ENCODE results near the gene ZBTB48.
A peak's percentile ranks its signal among the peaks of the same experiment; 100 is the strongest.

Gene ZBTB48

GRCh38 chr1:6581561-6582305 is 1.9 kb downstream of the ZBTB48 start:
- peak overlapping the region; percentile 15 for H3K27ac Mint-ChIP-seq

GRCh38 chr1:6582370-6582769 is 2.6 kb downstream of the ZBTB48 start:
- Mint-ChIP-seq H3K36me3 (ENCODE audit: low read depth) (peaks cover 3% of the 10 kb centered on the region), H3K27me3 (ENCODE audit: low read depth) (no peaks in the 10 kb centered on the region), H3K9me3 (no peaks in the 10 kb centered on the region), H3K4me1 (ENCODE audit: low read depth) (peaks cover 26% of the 10 kb centered on the region), H3K4me3 (peak overlapping the region; percentile 31), H3K27ac (no peak overlapping the region)

More at GRCh38 chr1:6581561-6582305, 1.9 kb downstream of the ZBTB48 start:
- H3K36me3 Mint-ChIP-seq (ENCODE audit: low read depth), result peaks cover 3% of the 10 kb centered on the region
- H3K4me3 Mint-ChIP-seq, result peak overlapping the region; percentile 26
- H3K27me3 Mint-ChIP-seq (ENCODE audit: low read depth), result no peaks in the 10 kb centered on the region
- H3K4me1 Mint-ChIP-seq (ENCODE audit: low read depth), result peaks cover 26% of the 10 kb centered on the region
- no peaks in the 10 kb centered on the region for H3K9me3 Mint-ChIP-seq

- peaks cover 3% of the 10 kb centered on the region for H3K36me3 Mint-ChIP-seq (ENCODE audit: low read depth)
- H3K9me3 Mint-ChIP-seq, result no peaks in the 10 kb centered on the region
- no peak overlapping the region for H3K27ac Mint-ChIP-seq
- peaks cover 23% of the 10 kb centered on the region for H3K4me1 Mint-ChIP-seq (ENCODE audit: low read depth)
- no peak overlapping the region for H3K4me3 Mint-ChIP-seq
- no peaks in the 10 kb centered on the region for H3K27me3 Mint-ChIP-seq (ENCODE audit: low read depth)
Observed at GRCh38 chr1:6584126-6585080, 4.6 kb downstream of the ZBTB48 start.

GRCh38 chr1:6585081-6585722 is 5.4 kb downstream of the ZBTB48 start:
- Mint-ChIP-seq H3K27me3 (ENCODE audit: low read depth) (no peaks in the 10 kb centered on the region), H3K9me3 (no peaks in the 10 kb centered on the region), H3K4me3 (no peak overlapping the region), H3K4me1 (ENCODE audit: low read depth) (peaks cover 20% of the 10 kb centered on the region), H3K27ac (no peak overlapping the region), H3K36me3 (ENCODE audit: low read depth) (peaks cover 3% of the 10 kb centered on the region)

DNA sequence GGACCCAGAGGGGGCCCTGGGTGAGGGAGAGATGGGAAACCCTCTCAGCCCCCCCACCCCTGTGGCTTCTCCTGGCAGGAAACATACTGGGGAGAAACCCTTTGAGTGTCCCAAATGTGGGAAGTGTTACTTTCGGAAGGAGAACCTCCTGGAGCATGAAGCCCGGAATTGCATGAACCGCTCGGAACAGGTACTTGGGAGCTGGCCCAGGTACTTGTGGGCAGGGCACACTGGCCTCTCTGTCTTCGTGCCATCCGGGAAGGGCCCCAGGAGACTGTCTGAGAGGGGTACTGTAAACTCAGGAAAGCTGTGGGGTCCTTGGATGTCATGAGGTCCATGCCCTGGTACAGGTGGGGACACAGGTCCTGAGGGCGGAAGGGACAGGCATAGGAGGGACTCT is 6.0 kb downstream of the ZBTB48 start:
- Mint-ChIP-seq H3K27ac (no peak overlapping the region), H3K4me3 (no peak overlapping the region), H3K9me3 (no peaks in the 10 kb centered on the region), H3K4me1 (ENCODE audit: low read depth) (peaks cover 15% of the 10 kb centered on the region), H3K36me3 (ENCODE audit: low read depth) (peaks cover under 1% of the 10 kb centered on the region), H3K27me3 (ENCODE audit: low read depth) (no peaks in the 10 kb centered on the region)

GRCh38 chr1:6586404-6586816 is 6.6 kb downstream of the ZBTB48 start:
- no peaks in the 10 kb centered on the region for H3K9me3 Mint-ChIP-seq
- no peak overlapping the region for H3K4me3 Mint-ChIP-seq
- no peaks in the 10 kb centered on the region for H3K27me3 Mint-ChIP-seq (ENCODE audit: low read depth)
- H3K36me3 Mint-ChIP-seq (ENCODE audit: low read depth), result no peaks in the 10 kb centered on the region
- no peak overlapping the region for H3K27ac Mint-ChIP-seq
- H3K4me1 Mint-ChIP-seq (ENCODE audit: low read depth), result peaks cover 12% of the 10 kb centered on the region

DNA sequence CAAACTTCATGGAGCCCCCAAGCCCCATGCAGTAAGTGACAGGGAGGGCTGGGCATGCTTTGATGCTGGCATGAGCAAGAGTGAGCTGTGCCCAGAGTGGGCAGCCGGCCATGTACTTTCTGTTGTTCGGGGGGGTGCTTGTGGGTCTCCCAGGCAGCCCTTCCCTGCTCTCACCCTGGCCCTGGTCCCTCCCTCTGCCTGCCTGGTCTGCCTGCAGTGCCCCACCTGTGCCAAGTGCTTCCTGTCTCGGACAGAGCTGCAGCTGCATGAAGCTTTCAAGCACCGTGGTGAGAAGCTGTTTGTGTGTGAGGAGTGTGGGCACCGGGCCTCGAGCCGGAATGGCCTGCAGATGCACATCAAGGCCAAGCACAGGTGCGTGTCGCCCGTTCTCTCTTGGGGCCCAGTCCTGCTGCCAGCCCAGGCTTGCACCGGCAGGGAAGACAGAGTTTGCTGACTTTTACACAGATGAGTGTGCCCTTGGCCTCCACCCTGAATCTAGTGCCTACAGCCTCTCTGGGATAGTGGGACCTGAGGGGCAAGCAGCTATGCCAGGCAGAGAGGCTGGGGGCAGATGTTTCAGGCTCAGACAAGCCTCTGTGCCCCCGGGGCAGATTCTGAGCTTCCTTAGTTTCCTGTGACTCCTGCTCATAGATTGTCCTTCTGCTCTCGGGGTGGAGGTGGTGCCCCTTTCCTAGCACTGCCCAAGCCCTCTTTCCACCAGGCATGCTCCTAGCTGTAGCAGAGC is 7.6 kb downstream of the ZBTB48 start:
- Mint-ChIP-seq H3K27me3 (ENCODE audit: low read depth) (no peaks in the 10 kb centered on the region), H3K4me1 (ENCODE audit: low read depth) (peaks cover 9% of the 10 kb centered on the region), H3K36me3 (ENCODE audit: low read depth) (no peaks in the 10 kb centered on the region), H3K4me3 (no peak overlapping the region), H3K9me3 (no peaks in the 10 kb centered on the region), H3K27ac (no peak overlapping the region)

DNA sequence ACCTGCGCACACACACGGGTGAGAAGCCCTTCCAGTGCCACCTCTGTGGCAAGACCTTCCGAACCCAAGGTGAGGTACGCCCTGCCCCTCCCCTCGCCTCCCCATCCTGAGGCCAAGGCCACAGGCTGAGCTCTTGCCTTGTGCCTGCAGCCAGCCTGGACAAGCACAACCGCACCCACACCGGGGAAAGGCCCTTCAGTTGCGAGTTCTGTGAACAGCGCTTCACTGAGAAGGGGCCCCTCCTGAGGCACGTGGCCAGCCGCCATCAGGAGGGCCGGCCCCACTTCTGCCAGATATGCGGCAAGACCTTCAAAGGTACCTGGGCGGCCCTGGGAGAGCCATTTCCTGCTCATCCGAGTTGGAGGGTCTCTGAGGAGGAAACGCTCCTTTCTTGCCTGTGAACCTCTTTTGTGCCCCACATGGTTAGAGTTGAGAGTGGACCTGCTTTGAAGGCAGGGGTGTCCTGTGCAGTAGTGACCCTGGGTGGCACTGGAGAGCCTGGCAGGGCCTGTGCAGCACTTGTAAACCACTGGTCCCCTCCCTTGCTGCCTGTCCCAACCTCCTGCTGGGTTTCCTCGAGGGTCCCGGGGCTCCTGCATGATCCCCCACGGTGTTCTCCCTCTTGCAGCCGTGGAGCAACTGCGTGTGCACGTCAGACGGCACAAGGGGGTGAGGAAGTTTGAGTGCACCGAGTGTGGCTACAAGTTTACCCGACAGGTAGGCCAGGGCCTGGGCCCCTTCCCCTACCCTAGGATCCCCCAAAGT is 8.5 kb downstream of the ZBTB48 start:
- no peaks in the 10 kb centered on the region for H3K27me3 Mint-ChIP-seq (ENCODE audit: low read depth)
- H3K9me3 Mint-ChIP-seq, result no peaks in the 10 kb centered on the region
- H3K36me3 Mint-ChIP-seq (ENCODE audit: low read depth), result no peaks in the 10 kb centered on the region
- H3K4me1 Mint-ChIP-seq (ENCODE audit: low read depth), result peaks cover 9% of the 10 kb centered on the region
- no peak overlapping the region for H3K27ac Mint-ChIP-seq
- H3K4me3 Mint-ChIP-seq, result no peak overlapping the region

GRCh38 chr1:6588893-6589520 is 9.2 kb downstream of the ZBTB48 start:
- peaks cover 9% of the 10 kb centered on the region for H3K4me1 Mint-ChIP-seq (ENCODE audit: low read depth)
- H3K36me3 Mint-ChIP-seq (ENCODE audit: low read depth), result peaks cover 3% of the 10 kb centered on the region
- no peak overlapping the region for H3K4me3 Mint-ChIP-seq
- H3K27ac Mint-ChIP-seq, result no peak overlapping the region
- no peaks in the 10 kb centered on the region for H3K27me3 Mint-ChIP-seq (ENCODE audit: low read depth)
- no peaks in the 10 kb centered on the region for H3K9me3 Mint-ChIP-seq

- no peak overlapping the region for H3K27ac Mint-ChIP-seq
- peaks cover 3% of the 10 kb centered on the region for H3K4me1 Mint-ChIP-seq (ENCODE audit: low read depth)
- no peak overlapping the region for H3K4me3 Mint-ChIP-seq
- H3K27me3 Mint-ChIP-seq (ENCODE audit: low read depth), result no peaks in the 10 kb centered on the region
- H3K36me3 Mint-ChIP-seq (ENCODE audit: low read depth), result peaks cover 4% of the 10 kb centered on the region
- H3K9me3 Mint-ChIP-seq, result no peaks in the 10 kb centered on the region
Observed at GRCh38 chr1:6590046-6590445, 10.3 kb downstream of the ZBTB48 start.

GRCh38 chr1:6591222-6591621 is 11.4 kb downstream of the ZBTB48 start:
- Mint-ChIP-seq H3K27ac (no peak overlapping the region), H3K27me3 (ENCODE audit: low read depth) (no peaks in the 10 kb centered on the region), H3K4me1 (ENCODE audit: low read depth) (peaks cover 3% of the 10 kb centered on the region), H3K9me3 (no peaks in the 10 kb centered on the region), H3K4me3 (no peak overlapping the region), H3K36me3 (ENCODE audit: low read depth) (peaks cover 11% of the 10 kb centered on the region)

DNA sequence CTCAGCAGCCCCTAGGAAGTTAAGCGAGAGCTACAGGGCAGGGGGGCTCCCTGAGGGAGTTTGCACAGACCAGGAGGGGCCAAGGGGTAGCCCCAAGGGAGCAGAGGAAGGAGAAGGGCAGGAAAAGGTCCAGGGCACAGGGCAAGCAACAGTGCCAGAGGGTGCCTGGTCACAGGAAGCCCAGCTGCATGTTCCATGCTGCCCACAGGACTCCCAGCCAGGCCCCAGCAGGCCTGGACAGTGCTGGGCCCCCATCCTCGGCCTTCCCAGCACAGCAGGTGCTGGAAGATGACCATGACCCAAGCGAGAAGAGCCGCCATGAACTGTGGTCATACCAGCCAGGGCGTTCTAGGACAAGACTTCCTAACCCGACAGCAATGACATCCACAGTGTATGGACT is 11.8 kb downstream of the ZBTB48 start:
- Mint-ChIP-seq H3K27me3 (ENCODE audit: low read depth) (no peaks in the 10 kb centered on the region), H3K9me3 (no peaks in the 10 kb centered on the region), H3K4me3 (no peak overlapping the region), H3K4me1 (ENCODE audit: low read depth) (peaks cover 3% of the 10 kb centered on the region), H3K36me3 (ENCODE audit: low read depth) (peaks cover 15% of the 10 kb centered on the region), H3K27ac (no peak overlapping the region)

- no peaks in the 10 kb centered on the region for H3K9me3 Mint-ChIP-seq
- peaks cover 3% of the 10 kb centered on the region for H3K4me1 Mint-ChIP-seq (ENCODE audit: low read depth)
- H3K27me3 Mint-ChIP-seq (ENCODE audit: low read depth), result no peaks in the 10 kb centered on the region
- peaks cover 18% of the 10 kb centered on the region for H3K36me3 Mint-ChIP-seq (ENCODE audit: low read depth)
- no peak overlapping the region for H3K27ac Mint-ChIP-seq
- no peak overlapping the region for H3K4me3 Mint-ChIP-seq
Observed at GRCh38 chr1:6592441-6592840, 12.6 kb downstream of the ZBTB48 start.
